GM12892 (cell line): ENCODE results near the gene ATP6V0B.

Experiments used
- POLR2A ChIP-seq: IDR thresholded peaks from 2 replicates; pipeline ENCODE4 v1.6.1; 2011; ENCODE audit warnings: low read depth, low read length, control low read depth
- POLR2AphosphoS5 ChIP-seq: IDR thresholded peaks from 2 replicates; pipeline ENCODE4 v1.6.1; 2011; ENCODE audit warnings: low read depth, low read length, control low read depth

GRCh38 chr1:43946236-43947060, 28.3 kb upstream of the ATP6V0B start, which contains the start of gene IPO13:
- peak; percentile 88 for TF ChIP-seq POLR2A
- peak; percentile 83 for TF ChIP-seq POLR2AphosphoS5
